Mesendoderm (in vitro differentiated cells): Measurements from ENCODE around the gene GSAP.

Experiments used
- DNase-seq: peaks from one replicate; pipeline ENCODE4 v3.0.0; 2013
- H2AK5ac ChIP-seq: 2 replicates; pipeline ENCODE4 v1.6.1; 2013; ENCODE audit warnings: low read length, inconsistent platforms
- H2BK120ac ChIP-seq: 2 replicates; pipeline ENCODE4 v1.6.1; 2013; ENCODE audit warnings: low read depth, mild to moderate bottlenecking, low read length, moderate library complexity, mixed read lengths
- H2BK15ac ChIP-seq: replicated peaks from 2 replicates; pipeline ENCODE4 v1.6.1; 2013; ENCODE audit warnings: low read depth, mild to moderate bottlenecking, moderate library complexity
- H2BK5ac ChIP-seq: 2 replicates; pipeline ENCODE4 v1.6.1; 2013; ENCODE audit warnings: low read length, inconsistent platforms
- H3K18ac ChIP-seq: 2 replicates; pipeline ENCODE4 v1.6.1; 2013; ENCODE audit warnings: mild to moderate bottlenecking, low read length, mixed read lengths
- H3K23ac ChIP-seq: one replicate; pipeline ENCODE4 v1.6.1; 2013; ENCODE audit warnings: low read length
- H3K27ac ChIP-seq: 2 replicates; pipeline ENCODE4 v1.5.1; 2013; ENCODE audit warnings: low read depth, mild to moderate bottlenecking, inconsistent platforms, low read length, moderate library complexity
- H3K27me3 ChIP-seq: 2 replicates; pipeline ENCODE4 v1.6.1; 2013; ENCODE audit warnings: low read length, control low read depth, mild to moderate bottlenecking, inconsistent platforms; ENCODE audit not compliant: insufficient read depth, poor library complexity
- H3K36me3 ChIP-seq: 2 replicates; pipeline ENCODE4 v1.6.1; 2013; ENCODE audit warnings: low read length, inconsistent platforms; ENCODE audit not compliant: control insufficient read depth, insufficient read depth
- H3K4ac ChIP-seq: one replicate; pipeline ENCODE4 v1.6.1; 2013; ENCODE audit warnings: low read depth, mild to moderate bottlenecking, low read length, moderate library complexity
- H3K4me1 ChIP-seq: 2 replicates; pipeline ENCODE4 v1.6.1; 2013; ENCODE audit warnings: low read depth, low read length, inconsistent platforms; ENCODE audit not compliant: control insufficient read depth
- H3K4me2 ChIP-seq: 2 replicates; pipeline ENCODE4 v1.6.1; 2013; ENCODE audit warnings: low read length
- H3K4me3 ChIP-seq: 2 replicates; pipeline ENCODE4 v1.5.1; 2013; ENCODE audit warnings: mild to moderate bottlenecking, low read length
- H3K56ac ChIP-seq: one replicate; pipeline ENCODE4 v1.6.1; 2013; ENCODE audit warnings: low read length
- H3K79me1 ChIP-seq: 2 replicates; pipeline ENCODE4 v1.6.1; 2013; ENCODE audit warnings: low read length, inconsistent platforms
- H3K79me2 ChIP-seq: 2 replicates; pipeline ENCODE4 v1.6.1; 2013; ENCODE audit warnings: mild to moderate bottlenecking, low read length; ENCODE audit not compliant: control insufficient read depth, insufficient read depth
- H3K9ac ChIP-seq: 2 replicates; pipeline ENCODE4 v1.6.1; 2013; ENCODE audit warnings: low read length, inconsistent platforms
- H4K5ac ChIP-seq: one replicate; pipeline ENCODE4 v1.6.1; 2013; ENCODE audit warnings: low read length
- H4K8ac ChIP-seq: one replicate; pipeline ENCODE4 v1.6.1; 2013; ENCODE audit warnings: low read depth, mild to moderate bottlenecking, control low read depth, low read length, moderate library complexity
- WGBS: extraction: QIAGEN DNeasy Blood & Tissue Kit; methylation state at CpG from one replicate; pipeline ENCODE4 v1.1.7; 2013; ENCODE audit warnings: low lambda C conversion rate, missing lambda C conversion rate; ENCODE audit not compliant: insufficient coverage; ENCODE audit errors: extremely low coverage; 5-methylcytosine and 5-hydroxymethylcytosine counted together

Gene GSAP

GRCh38 chr7:77265666-77266065 lies 150.5 kb downstream of the GSAP start:
- Histone ChIP-seq H3K27ac (no peak overlapping the region), H3K4ac (no peak overlapping the region), H3K18ac (no peak overlapping the region), H2BK5ac (no peak overlapping the region), H2BK120ac (no peak overlapping the region), H3K79me1 (no peaks in the 10 kb centered on the region), H3K56ac (no peak overlapping the region), H3K9ac (no peak overlapping the region), H2BK15ac (no peak overlapping the region), H4K8ac (no peak overlapping the region), H3K23ac (no peak overlapping the region), H3K36me3 (no peaks in the 10 kb centered on the region), H3K4me1 (no peaks in the 10 kb centered on the region), H2AK5ac (no peak overlapping the region), H3K4me2 (no peak overlapping the region), H3K27me3 (no peaks in the 10 kb centered on the region), H3K4me3 (no peak overlapping the region), H4K5ac (no peak overlapping the region), H3K79me2 (no peaks in the 10 kb centered on the region)
- no peak for DNase-seq
- WGBS: no CpG with 5 or more reads among the region's 4 CpGs

GRCh38 chr7:77262316-77262715 lies 153.8 kb downstream of the GSAP start:
- Histone ChIP-seq H3K23ac (no peak overlapping the region), H3K18ac (no peak overlapping the region), H3K4me2 (no peak overlapping the region), H3K4me1 (no peaks in the 10 kb centered on the region), H3K27ac (no peak overlapping the region), H3K56ac (no peak overlapping the region), H2BK5ac (no peak overlapping the region), H2BK120ac (no peak overlapping the region), H3K4ac (no peak overlapping the region), H2AK5ac (no peak overlapping the region), H3K27me3 (no peaks in the 10 kb centered on the region), H3K79me2 (no peaks in the 10 kb centered on the region), H4K5ac (no peak overlapping the region), H4K8ac (no peak overlapping the region), H2BK15ac (no peak overlapping the region), H3K4me3 (no peak overlapping the region), H3K9ac (no peak overlapping the region), H3K79me1 (no peaks in the 10 kb centered on the region), H3K36me3 (no peaks in the 10 kb centered on the region)
- DNase-seq: no peak
- no CpG with 5 or more reads among the region's 4 CpGs for WGBS
